Erythroblast (primary cell): ENCODE results near the gene NXN.

Source experiments
- GATA1 ChIP-seq: IDR thresholded peaks from 2 replicates; pipeline ENCODE4 v1.6.1; 2011; ENCODE audit warnings: low read depth, mild to moderate bottlenecking, control low read depth, low read length, moderate library complexity
- POLR2A ChIP-seq: IDR thresholded peaks from 2 replicates; pipeline ENCODE4 v1.6.1; 2011; ENCODE audit warnings: mild to moderate bottlenecking, low read length

- TF ChIP-seq POLR2A (no peak), GATA1 (no peak)
These were observed 123.4 kb downstream of the NXN start for GRCh38 chr17:856149-856548.
